Measurements from ENCODE around the gene CASP9. TPM values are rescaled to one million over a fixed set of nuclear protein-coding genes. Genes with fewer than 3 reads are reported as not detected.

The CASP9 gene
- total RNA-seq, 1 donor from 2014 or later = 8.5 TPM

GRCh38 chr1:15543251-15543588 is 19.2 kb upstream of the CASP9 start:
- Histone ChIP-seq H3K9me3 (ENCODE audit: insufficient read depth, low read depth, low read length) (no peaks in the 10 kb centered on the region), H3K79me2 (ENCODE audit: insufficient read depth, low read length) (no peaks in the 10 kb centered on the region), H2AFZ (ENCODE audit: low read depth, low read length) (no peak overlapping the region), H3K27me3 (ENCODE audit: insufficient read depth, low read length) (no peaks in the 10 kb centered on the region), H3K4me3 (ENCODE audit: insufficient read depth, low read depth, low read length) (no peak overlapping the region), H3K4me2 (ENCODE audit: low read length) (peak overlapping the region; percentile 50), H3K9ac (ENCODE audit: low read length) (no peak overlapping the region), H4K20me1 (ENCODE audit: insufficient read depth, low read length) (no peaks in the 10 kb centered on the region), H3K4me1 (ENCODE audit: insufficient read depth, low read length) (peaks cover 15% of the 10 kb centered on the region), H3K27ac (ENCODE audit: low read depth, low read length) (peak overlapping the region; percentile 40), H3K36me3 (ENCODE audit: insufficient read depth, low read length) (peaks cover 42% of the 10 kb centered on the region)
- Mint-ChIP-seq H3K36me3 (ENCODE audit: low read depth, unreplicated experiment) (peaks cover 14% of the 10 kb centered on the region), H3K27ac (ENCODE audit: unreplicated experiment) (peak overlapping the region; percentile 48), H3K4me1 (ENCODE audit: low read depth, unreplicated experiment) (peaks cover 20% of the 10 kb centered on the region), H3K27me3 (ENCODE audit: low read depth, unreplicated experiment) (no peaks in the 10 kb centered on the region), H3K4me3 (ENCODE audit: unreplicated experiment) (no peak overlapping the region), H3K9me3 (ENCODE audit: unreplicated experiment) (no peaks in the 10 kb centered on the region)
- no peak for TF ChIP-seq CTCF (IDR thresholded peaks at IDR 0.05; ENCODE audit: insufficient read depth, low read depth, low read length)
- no peak for TF ChIP-seq EZH2 (IDR thresholded peaks at IDR 0.05; ENCODE audit: insufficient read depth, low read length)
- DNase-seq (ENCODE audit: low read depth) (no peak), FAIRE-seq (no peak)

- H3K27ac Mint-ChIP-seq (ENCODE audit: unreplicated experiment) = no peak overlapping the region
- Histone ChIP-seq H3K4me3 (ENCODE audit: insufficient read depth, low read depth, low read length) (no peak overlapping the region), H3K36me3 (ENCODE audit: insufficient read depth, low read length) (peaks cover 36% of the 10 kb centered on the region), H3K4me2 (ENCODE audit: low read length) (peak overlapping the region; percentile 50), H3K9ac (ENCODE audit: low read length) (no peak overlapping the region), H2AFZ (ENCODE audit: low read depth, low read length) (no peak overlapping the region), H4K20me1 (ENCODE audit: insufficient read depth, low read length) (no peaks in the 10 kb centered on the region), H3K27me3 (ENCODE audit: insufficient read depth, low read length) (no peaks in the 10 kb centered on the region), H3K9me3 (ENCODE audit: insufficient read depth, low read depth, low read length) (no peaks in the 10 kb centered on the region), H3K27ac (ENCODE audit: low read depth, low read length) (no peak overlapping the region), H3K79me2 (ENCODE audit: insufficient read depth, low read length) (no peaks in the 10 kb centered on the region), H3K4me1 (ENCODE audit: insufficient read depth, low read length) (peaks cover 15% of the 10 kb centered on the region)
- no peak overlapping the region for H3K4me3 Mint-ChIP-seq (ENCODE audit: unreplicated experiment)
- no peak for TF ChIP-seq CTCF (IDR thresholded peaks at IDR 0.05; ENCODE audit: insufficient read depth, low read depth, low read length)
- no peak for TF ChIP-seq EZH2 (IDR thresholded peaks at IDR 0.05; ENCODE audit: insufficient read depth, low read length)
- peaks cover 20% of the 10 kb centered on the region for H3K4me1 Mint-ChIP-seq (ENCODE audit: low read depth, unreplicated experiment)
- H3K9me3 Mint-ChIP-seq (ENCODE audit: unreplicated experiment) = no peaks in the 10 kb centered on the region
- H3K27me3 Mint-ChIP-seq (ENCODE audit: low read depth, unreplicated experiment) = no peaks in the 10 kb centered on the region
- peaks cover 11% of the 10 kb centered on the region for H3K36me3 Mint-ChIP-seq (ENCODE audit: low read depth, unreplicated experiment)
- FAIRE-seq = no peak
- DNase-seq (ENCODE audit: low read depth) = no peak
Measured at GRCh38 chr1:15542388-15543250, 18.6 kb upstream of the CASP9 start.

- Histone ChIP-seq H3K9me3 (ENCODE audit: insufficient read depth, low read depth, low read length) (no peaks in the 10 kb centered on the region), H3K4me1 (ENCODE audit: insufficient read depth, low read length) (peaks cover 15% of the 10 kb centered on the region), H2AFZ (ENCODE audit: low read depth, low read length) (no peak overlapping the region), H3K36me3 (ENCODE audit: insufficient read depth, low read length) (peaks cover 40% of the 10 kb centered on the region), H4K20me1 (ENCODE audit: insufficient read depth, low read length) (no peaks in the 10 kb centered on the region), H3K9ac (ENCODE audit: low read length) (no peak overlapping the region), H3K79me2 (ENCODE audit: insufficient read depth, low read length) (no peaks in the 10 kb centered on the region), H3K27ac (ENCODE audit: low read depth, low read length) (no peak overlapping the region), H3K4me3 (ENCODE audit: insufficient read depth, low read depth, low read length) (no peak overlapping the region), H3K4me2 (ENCODE audit: low read length) (no peak overlapping the region), H3K27me3 (ENCODE audit: insufficient read depth, low read length) (no peaks in the 10 kb centered on the region)
- H3K9me3 Mint-ChIP-seq (ENCODE audit: unreplicated experiment) = no peaks in the 10 kb centered on the region
- H3K4me1 Mint-ChIP-seq (ENCODE audit: low read depth, unreplicated experiment) = peaks cover 20% of the 10 kb centered on the region
- H3K27me3 Mint-ChIP-seq (ENCODE audit: low read depth, unreplicated experiment) = no peaks in the 10 kb centered on the region
- DNase-seq (ENCODE audit: low read depth) (no peak), FAIRE-seq (no peak)
- peaks cover 14% of the 10 kb centered on the region for H3K36me3 Mint-ChIP-seq (ENCODE audit: low read depth, unreplicated experiment)
- no peak for TF ChIP-seq CTCF (IDR thresholded peaks at IDR 0.05; ENCODE audit: insufficient read depth, low read depth, low read length)
- TF ChIP-seq EZH2 (IDR thresholded peaks at IDR 0.05; ENCODE audit: insufficient read depth, low read length) = no peak
- H3K4me3 Mint-ChIP-seq (ENCODE audit: unreplicated experiment) = no peak overlapping the region
- no peak overlapping the region for H3K27ac Mint-ChIP-seq (ENCODE audit: unreplicated experiment)
Measured at GRCh38 chr1:15541231-15541792, 17.3 kb upstream of the CASP9 start.
